IPS-18a (cell line): ENCODE results near the gene FLT3.
"Not testable (repeated sequence)": the region's sequence is repeated elsewhere in the genome, so short reads cannot be mapped to it uniquely, and the experiment has no call there.

Experiments
- H3K27ac ChIP-seq: one replicate; pipeline ENCODE4 v1.5.1; 2013; ENCODE audit warnings: low read length
- H3K27me3 ChIP-seq: one replicate; pipeline ENCODE4 v1.6.1; 2013; ENCODE audit warnings: mild to moderate bottlenecking, low read length; ENCODE audit not compliant: control insufficient read depth, insufficient read depth
- H3K36me3 ChIP-seq: one replicate; pipeline ENCODE4 v1.6.1; 2013; ENCODE audit warnings: low read depth, low read length; ENCODE audit not compliant: control insufficient read depth
- H3K4me1 ChIP-seq: one replicate; pipeline ENCODE4 v1.6.1; 2013; ENCODE audit warnings: low read depth, low read length; ENCODE audit not compliant: control insufficient read depth
- H3K4me3 ChIP-seq: one replicate; pipeline ENCODE4 v1.5.1; 2013; ENCODE audit warnings: low read length
- H3K9ac ChIP-seq: one replicate; pipeline ENCODE4 v1.6.1; 2013; ENCODE audit warnings: mild to moderate bottlenecking, low read length, moderate library complexity
- H3K9me3 ChIP-seq: one replicate; pipeline ENCODE4 v1.6.1; 2013; ENCODE audit warnings: low read depth, low read length; ENCODE audit not compliant: control insufficient read depth

Gene FLT3

DNA sequence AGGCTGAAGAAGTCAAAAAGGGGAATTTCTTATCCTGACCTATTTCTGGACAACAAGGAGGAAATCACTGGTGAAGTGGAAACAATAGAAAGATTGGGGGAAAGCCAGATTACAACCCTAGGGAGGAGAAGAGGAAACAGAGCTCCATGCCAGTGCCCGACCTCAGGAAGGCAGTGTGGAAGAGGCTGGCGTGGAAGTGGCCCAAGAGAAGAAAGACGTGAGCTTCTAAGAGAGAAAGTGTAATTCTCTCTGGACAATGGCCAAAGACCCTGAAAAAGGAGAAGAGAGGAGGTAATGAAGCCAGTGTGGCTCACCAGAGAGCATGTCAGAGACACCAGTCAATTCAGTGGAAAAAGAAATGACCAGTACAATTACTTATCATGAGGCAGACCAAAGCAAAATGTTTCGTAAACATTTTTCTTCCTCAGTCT, 59.3 kb downstream of the FLT3 start:
- Histone ChIP-seq H3K27me3 (no peaks in the 10 kb centered on the region), H3K4me1 (peaks cover 4% of the 10 kb centered on the region)

DNA sequence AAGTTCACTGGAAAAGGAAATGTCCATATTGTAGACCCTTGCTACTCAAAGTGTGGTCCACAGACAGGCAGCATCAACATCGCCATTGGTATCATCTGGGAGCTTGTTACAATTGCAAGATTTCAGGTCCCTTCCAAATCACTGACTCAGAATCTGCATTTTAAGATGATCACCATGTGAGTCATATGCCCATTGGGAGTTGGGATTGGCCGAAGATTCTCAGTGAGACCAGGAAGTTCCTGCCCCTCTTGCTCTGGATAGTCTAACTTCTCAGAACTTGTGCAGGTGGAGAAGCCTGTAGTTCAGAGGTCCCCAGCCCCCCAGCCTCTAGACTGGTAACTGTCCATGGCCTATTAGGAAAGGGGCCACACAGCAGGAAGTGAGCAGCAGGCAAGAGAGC, 63.0 kb downstream of the FLT3 start:
- no peak overlapping the region for H3K27ac ChIP-seq

More for the DNA sequence above, 59.3 kb downstream of the FLT3 start:
- no peaks in the 10 kb centered on the region for H3K36me3 ChIP-seq
- H3K9me3 ChIP-seq = no peaks in the 10 kb centered on the region
- no peak overlapping the region for H3K4me3 ChIP-seq
- no peak overlapping the region for H3K9ac ChIP-seq
- no peak overlapping the region for H3K27ac ChIP-seq

DNA sequence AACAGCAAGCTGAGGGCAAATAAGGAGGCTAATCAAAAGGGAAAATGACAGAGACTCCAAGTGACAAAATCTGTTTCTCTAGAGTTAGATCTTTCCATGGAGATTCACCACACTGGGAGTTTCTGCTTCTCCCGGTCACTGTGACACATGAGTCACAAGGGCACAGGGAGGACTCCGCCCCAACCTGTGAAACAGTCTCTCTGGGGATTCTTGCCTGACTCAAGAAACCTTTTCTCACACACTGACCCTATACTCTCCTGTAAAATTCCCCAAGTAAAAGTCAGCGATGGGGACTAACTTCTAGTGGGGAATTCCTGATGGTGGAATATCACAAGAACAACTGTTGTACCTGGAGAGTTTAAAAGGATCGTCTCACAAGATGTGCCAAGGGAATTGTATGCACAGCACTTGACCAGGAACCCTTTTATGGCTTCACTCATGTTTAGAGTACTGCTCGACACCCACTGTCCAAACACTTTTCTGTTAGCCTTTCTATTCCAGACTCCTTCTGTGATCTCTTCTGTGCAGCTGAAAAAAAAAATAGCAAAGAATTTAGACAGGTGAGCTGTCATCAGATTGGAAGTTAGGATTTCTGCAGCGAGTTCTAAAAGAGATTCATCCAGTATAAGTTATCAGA, 65.1 kb downstream of the FLT3 start:
- no peak overlapping the region for H3K9ac ChIP-seq
- H3K9me3 ChIP-seq = no peaks in the 10 kb centered on the region
- no peaks in the 10 kb centered on the region for H3K27me3 ChIP-seq
- H3K4me1 ChIP-seq = no peaks in the 10 kb centered on the region
- H3K27ac ChIP-seq = no peak overlapping the region
- no peaks in the 10 kb centered on the region for H3K36me3 ChIP-seq
- no peak overlapping the region for H3K4me3 ChIP-seq

More for the DNA sequence above, 63.0 kb downstream of the FLT3 start:
- Histone ChIP-seq H3K4me1 (no peaks in the 10 kb centered on the region), H3K9me3 (no peaks in the 10 kb centered on the region), H3K9ac (no peak overlapping the region), H3K27me3 (no peaks in the 10 kb centered on the region), H3K36me3 (no peaks in the 10 kb centered on the region), H3K4me3 (no peak overlapping the region)

DNA sequence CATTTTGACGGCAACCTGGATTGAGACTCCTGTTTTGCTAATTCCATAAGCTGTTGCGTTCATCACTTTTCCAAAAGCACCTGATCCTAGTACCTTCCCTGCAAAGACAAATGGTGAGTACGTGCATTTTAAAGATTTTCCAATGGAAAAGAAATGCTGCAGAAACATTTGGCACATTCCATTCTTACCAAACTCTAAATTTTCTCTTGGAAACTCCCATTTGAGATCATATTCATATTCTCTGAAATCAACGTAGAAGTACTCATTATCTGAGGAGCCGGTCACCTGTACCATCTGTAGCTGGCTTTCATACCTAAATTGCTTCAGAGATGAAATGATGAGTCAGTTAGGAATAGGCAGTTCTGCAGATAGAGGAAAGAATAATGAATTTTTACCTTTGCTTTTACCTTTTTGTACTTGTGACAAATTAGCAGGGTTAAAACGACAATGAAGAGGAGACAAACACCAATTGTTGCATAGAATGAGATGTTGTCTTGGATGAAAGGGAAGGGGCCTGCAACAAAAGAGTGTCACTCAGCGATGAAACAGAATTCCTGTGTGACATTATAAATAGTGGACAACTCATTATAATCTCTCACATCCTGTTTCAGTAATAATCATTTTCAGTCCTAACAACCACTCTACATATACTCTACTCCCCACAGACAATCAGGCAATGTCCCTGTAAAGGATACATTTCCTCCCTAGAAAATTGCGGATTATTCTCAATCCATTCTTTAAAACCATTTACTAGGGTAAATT, 66.3 kb downstream of the FLT3 start:
- Histone ChIP-seq H3K27me3 (no peaks in the 10 kb centered on the region), H3K27ac (no peak overlapping the region), H3K36me3 (no peaks in the 10 kb centered on the region), H3K4me3 (no peak overlapping the region), H3K4me1 (no peaks in the 10 kb centered on the region), H3K9ac (no peak overlapping the region), H3K9me3 (no peaks in the 10 kb centered on the region)

DNA sequence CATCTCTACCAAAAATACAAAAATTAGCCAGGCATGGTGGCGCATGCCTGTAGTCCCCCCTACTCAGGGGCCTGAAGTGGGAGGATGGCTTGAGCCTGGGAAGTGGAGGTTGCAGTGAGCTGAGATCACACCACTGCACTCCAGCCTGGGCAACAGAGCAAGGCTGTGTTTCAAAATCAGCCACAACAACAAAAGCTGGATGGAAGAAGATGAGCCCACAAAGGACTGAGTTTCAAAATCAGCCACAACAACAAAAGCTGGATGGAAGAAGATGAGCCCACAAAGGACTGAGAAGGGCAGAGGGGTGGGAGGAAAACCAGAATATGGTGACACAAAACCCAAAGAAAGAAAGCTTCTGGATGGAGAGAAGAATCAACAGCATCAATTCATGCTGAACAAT, 67.9 kb downstream of the FLT3 start:
- H3K36me3 ChIP-seq, H3K9ac ChIP-seq: not testable (repeated sequence)

DNA sequence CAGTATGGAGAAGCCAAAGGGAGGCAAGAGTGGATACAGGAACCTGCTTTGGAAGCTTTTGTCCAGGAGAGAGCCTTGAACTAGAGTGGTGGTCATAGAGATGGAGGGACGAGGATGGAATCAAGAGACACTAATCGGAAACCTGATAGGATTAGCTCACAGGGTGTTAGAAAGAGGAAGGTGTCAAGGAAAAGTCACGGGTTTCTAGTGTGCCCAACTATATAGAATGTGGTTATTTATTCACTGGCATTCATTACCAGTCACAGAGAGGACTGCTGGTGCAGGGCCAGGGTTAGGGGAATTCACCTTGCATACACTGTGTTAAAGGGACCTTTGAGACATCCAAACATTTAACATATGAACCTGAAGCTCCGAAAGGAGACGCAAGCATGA, 68.5 kb downstream of the FLT3 start:
- H3K4me1 ChIP-seq = no peaks in the 10 kb centered on the region
- H3K36me3 ChIP-seq = no peaks in the 10 kb centered on the region
- H3K27ac ChIP-seq = no peak overlapping the region
- H3K27me3 ChIP-seq = no peaks in the 10 kb centered on the region
- H3K9ac ChIP-seq = no peak overlapping the region
- H3K4me3 ChIP-seq = no peak overlapping the region
- no peaks in the 10 kb centered on the region for H3K9me3 ChIP-seq

More for the DNA sequence above, 67.9 kb downstream of the FLT3 start:
- H3K27me3 ChIP-seq, H3K4me1 ChIP-seq, H3K27ac ChIP-seq, H3K9me3 ChIP-seq, H3K4me3 ChIP-seq: not testable (repeated sequence)

DNA sequence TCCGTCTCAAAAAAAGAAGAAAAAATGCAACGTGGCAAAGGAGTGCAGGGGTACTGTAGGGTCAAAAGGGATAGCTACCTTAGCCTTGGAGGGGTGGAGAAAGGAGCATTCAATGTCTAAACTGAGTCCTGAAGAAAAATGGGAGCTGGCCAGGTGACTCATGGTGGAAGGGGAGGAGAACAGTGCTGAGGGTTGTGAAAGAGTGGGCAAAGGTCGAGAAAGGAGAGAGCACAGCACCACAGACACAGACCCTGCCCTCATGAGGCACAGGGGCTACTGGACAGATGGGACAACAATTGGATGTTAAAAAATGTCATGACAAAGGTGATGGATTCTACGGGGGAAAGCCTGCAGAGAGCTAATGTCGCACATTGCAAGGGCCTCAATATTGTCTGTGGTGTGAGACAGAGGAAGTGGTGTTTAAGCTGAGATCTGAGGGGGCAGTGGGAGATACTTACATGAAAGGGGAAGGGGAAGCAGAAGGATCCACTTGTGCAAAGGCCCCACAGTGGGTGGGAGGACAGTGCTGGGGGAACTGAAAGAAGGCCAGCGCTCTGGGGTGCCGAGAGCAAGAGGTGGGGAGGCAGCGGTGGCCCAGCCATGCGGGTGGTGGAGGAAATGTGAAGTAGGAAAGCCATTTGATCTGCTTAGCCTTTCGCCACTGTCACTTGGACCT, 69.0 kb downstream of the FLT3 start:
- Histone ChIP-seq H3K9me3 (no peaks in the 10 kb centered on the region), H3K27ac (no peak overlapping the region), H3K4me1 (no peaks in the 10 kb centered on the region), H3K9ac (no peak overlapping the region), H3K4me3 (no peak overlapping the region), H3K27me3 (no peaks in the 10 kb centered on the region), H3K36me3 (no peaks in the 10 kb centered on the region)

DNA sequence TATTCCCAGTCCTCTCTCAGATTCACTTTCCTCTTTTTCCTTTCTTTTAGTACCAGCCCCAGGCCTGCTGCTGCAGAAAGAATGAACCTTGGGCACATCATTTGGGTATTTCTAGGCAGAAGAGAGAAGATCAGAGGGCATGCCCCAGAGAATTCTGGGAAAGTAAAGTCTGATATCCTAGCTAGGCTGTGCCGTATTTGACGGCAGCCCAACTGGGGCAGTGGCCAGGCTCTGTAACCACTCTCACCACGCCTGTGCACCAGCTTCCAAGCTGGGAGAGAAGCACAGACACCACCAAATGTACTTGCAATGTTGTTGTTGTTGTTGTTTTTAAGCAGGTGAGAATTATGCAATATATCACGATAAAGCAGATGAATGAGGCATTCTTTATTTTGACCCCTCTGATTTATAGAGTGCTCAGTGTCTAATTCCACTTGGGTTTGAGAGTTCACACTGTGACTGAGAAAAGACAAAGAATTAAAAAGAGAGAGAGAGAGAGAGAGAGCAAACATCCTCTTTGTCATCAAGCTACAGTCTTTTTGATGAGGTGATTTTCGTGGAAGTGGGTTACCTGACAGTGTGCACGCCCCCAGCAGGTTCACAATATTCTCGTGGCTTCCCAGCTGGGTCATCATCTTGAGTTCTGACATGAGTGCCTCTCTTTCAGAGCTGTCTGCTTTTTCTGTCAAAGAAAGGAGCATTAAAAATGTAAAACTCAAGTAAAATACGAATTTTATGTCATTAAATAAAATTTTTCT, 72.6 kb downstream of the FLT3 start:
- H3K9ac ChIP-seq = no peak overlapping the region
- H3K36me3 ChIP-seq = no peaks in the 10 kb centered on the region
- H3K27me3 ChIP-seq = no peaks in the 10 kb centered on the region
- peaks cover 9% of the 10 kb centered on the region for H3K4me1 ChIP-seq
- no peak overlapping the region for H3K27ac ChIP-seq
- H3K9me3 ChIP-seq = no peaks in the 10 kb centered on the region
- H3K4me3 ChIP-seq = no peak overlapping the region

DNA sequence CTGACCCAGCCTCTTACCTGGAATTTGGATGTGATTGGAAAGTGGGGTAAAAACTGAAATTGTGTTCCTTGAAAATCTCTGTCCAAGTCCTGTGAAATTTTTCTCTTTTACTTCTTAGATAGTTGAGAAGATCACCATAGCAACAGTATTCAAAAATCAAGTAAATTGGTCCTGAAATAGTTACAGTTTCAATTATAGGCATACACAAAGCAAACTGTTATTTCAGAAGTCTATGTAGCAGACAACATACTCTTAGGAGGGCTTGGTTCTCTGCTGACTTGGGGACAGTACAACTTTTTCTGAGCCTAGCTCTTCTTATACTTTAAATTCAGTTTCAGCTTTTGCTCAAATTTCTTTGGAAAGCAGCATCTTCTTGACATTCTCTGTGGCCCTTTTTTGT, 73.3 kb downstream of the FLT3 start:
- H3K27ac ChIP-seq = no peak overlapping the region
- H3K27me3 ChIP-seq = no peaks in the 10 kb centered on the region
- H3K4me3 ChIP-seq = no peak overlapping the region
- peaks cover 14% of the 10 kb centered on the region for H3K4me1 ChIP-seq
- H3K36me3 ChIP-seq = no peaks in the 10 kb centered on the region
- H3K9me3 ChIP-seq = no peaks in the 10 kb centered on the region
- H3K9ac ChIP-seq = no peak overlapping the region

DNA sequence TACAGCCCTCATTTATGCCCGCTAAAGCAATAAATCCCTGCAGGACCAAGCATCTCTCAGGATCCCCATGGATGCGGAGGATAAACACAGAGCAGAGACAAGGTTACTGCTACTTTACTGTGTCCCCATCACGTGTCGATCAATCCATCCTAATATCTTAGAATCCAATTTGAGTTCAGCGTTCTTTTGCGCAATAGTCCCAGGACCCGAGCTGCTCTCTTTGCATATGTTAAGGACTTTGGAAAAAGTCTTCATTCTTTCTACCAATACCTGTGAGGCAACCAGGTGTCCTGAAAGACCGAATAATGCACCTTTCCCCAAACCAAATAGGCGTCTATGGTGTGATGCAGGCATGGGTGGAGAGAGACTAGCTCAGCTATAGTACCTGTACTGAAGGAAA, 73.9 kb downstream of the FLT3 start:
- Histone ChIP-seq H3K4me1 (peaks cover 14% of the 10 kb centered on the region), H3K4me3 (no peak overlapping the region), H3K27me3 (no peaks in the 10 kb centered on the region), H3K9me3 (no peaks in the 10 kb centered on the region), H3K36me3 (no peaks in the 10 kb centered on the region), H3K27ac (no peak overlapping the region), H3K9ac (no peak overlapping the region)

DNA sequence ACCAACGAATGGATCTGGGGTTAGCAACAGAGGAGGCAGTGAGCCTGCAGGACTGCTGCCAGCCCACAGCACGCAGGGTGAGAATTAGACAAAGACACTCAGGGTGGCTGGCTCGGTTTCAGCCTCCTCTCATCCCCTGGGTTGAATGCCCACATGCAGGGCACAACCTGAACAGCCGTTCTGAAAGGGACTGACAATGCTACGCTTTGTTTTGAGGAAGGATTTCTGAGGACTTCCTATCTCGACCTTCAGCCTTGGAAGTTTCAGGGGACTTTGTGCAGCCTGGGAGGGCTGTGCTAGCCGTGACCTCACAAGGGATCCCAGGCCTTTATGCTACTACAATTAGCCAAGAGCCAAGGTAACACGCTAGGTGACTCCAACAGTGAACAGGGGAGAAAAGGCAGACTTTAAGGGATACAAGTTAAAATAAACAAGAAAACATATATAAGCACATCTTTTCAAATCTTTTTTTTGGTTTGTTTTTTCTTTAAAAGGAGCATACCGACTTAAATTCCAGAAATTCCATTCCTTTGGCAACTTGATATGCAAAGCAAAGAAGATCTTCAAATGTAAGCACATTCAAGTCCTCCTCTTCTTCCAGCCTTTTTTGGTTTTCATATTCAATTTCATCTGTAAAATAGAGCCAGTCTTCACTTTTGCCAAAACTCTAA, 77.4 kb downstream of the FLT3 start:
- no peak overlapping the region for H3K27ac ChIP-seq
- no peaks in the 10 kb centered on the region for H3K36me3 ChIP-seq
- no peaks in the 10 kb centered on the region for H3K9me3 ChIP-seq
- H3K4me3 ChIP-seq = no peak overlapping the region
- H3K4me1 ChIP-seq = peaks cover 14% of the 10 kb centered on the region
- H3K27me3 ChIP-seq = no peaks in the 10 kb centered on the region
- H3K9ac ChIP-seq = no peak overlapping the region
